Stimulated activated naive CD4-positive, alpha-beta T cell (primary cell): ENCODE data around the gene BMX.

Experiments used
- DNase-seq, 6 experiments: peaks; one replicate each; lab custom pipeline; 2025; lab: John Stamatoyannopoulos, UW

BMX gene

GRCh38 chrX:15507005-15507404, 6.4 kb downstream of the BMX start:
- DNase-seq, result no peak

DNA sequence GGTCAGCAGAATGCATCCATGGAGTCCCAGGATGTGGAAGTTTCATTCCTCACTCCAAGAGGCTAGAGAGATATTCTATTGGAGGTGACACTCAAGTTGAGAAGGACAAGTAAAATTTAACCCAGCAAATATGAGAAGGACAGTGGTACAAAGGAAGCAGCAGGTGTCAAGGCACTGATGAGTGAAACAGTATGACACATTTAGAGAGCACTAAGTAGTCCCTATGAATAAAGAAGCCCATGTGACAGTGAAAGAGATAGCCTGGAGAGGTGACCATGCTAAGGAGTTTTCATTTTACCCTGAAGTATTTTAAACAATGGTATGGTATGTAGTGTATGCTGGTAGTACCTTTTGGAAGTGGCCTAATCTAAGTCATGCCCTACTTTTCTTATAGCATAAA, 9.2 kb downstream of the BMX start:
- no peak for DNase-seq

DNA sequence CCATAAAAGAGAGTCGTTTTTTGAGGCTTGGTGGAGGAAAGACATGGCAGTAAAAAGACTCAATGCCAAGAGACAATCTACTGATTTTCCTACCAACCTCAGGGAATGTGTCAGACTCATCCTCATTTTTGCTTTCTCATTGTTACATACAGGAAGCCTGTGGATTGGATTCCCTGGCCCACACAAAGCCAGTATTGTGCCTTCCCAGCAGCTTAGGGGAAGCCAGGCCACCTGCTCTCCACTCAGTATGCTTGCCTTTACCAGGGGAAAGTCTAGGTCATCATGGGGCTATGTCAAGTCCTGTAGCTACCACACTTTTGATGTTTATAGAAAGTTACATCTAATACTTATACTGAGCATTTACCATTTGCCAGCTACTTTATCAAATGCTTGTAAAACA, 11.0 kb downstream of the BMX start:
- DNase-seq, result no peak

DNA sequence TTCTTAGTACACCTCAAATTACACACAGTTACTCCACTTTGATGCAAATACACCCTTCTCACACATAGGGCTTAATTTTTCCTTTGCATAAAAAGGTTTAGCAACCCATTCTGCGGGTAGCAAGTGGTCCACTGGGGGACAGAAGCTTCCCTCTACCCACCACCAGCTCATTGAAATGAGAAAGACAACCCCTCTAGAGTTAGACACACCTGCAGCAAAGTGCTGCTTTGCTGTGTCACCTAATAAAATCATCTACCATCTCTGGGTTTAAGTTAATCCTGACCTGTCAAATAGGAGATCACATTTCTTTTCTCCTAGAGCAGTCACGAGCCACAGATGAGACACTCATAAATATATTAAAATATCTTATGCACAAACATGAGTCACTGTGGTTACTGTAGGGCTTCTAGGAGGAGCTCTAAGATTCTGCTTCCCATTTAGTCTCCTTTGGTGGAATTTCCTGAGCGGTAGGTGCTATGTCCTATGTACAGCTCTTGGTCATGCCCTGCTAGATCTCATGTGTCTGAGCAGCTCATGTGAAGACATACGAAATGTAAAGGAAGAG, 11.9 kb downstream of the BMX start:
- no peak for DNase-seq

DNA sequence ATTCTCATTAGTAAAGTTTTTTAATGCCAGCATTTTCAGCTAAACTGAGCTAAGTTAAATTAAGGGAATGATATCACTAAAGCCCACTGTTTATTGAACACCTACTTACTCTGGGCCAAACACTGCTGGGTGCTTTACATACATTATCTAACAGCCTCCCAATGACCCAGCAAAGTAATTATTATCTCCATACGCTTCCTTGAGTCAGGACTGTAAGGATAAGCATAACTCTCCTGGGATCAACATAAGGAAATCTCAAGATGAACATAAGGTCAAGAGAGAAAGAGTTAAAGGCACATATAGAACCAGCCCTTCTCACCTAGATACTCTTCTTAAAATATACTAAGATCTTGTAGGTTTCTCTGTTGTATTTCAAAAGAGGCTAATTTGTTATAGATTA, 13.7 kb downstream of the BMX start:
- no peak for DNase-seq

GRCh38 chrX:15515931-15516330, 15.3 kb downstream of the BMX start:
- DNase-seq, result no peak

DNA sequence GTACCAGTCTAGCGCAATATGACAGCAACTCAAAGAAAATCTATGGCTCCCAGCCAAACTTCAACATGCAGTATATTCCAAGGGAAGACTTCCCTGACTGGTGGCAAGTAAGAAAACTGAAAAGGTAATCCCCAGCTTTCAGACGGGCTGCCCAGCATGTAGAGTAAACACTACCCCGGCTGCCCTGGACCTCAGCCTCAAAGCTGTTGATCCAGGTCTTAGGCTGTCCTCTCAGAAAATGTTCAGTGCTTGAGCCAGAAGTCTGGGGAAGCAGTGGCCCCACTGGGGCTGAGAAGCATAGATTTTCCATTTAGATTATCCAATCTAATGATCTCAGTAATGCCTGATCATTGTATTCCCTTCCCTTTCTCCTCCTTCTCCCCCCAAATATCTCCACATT, 21.9 kb downstream of the BMX start:
- no peak for DNase-seq

DNA sequence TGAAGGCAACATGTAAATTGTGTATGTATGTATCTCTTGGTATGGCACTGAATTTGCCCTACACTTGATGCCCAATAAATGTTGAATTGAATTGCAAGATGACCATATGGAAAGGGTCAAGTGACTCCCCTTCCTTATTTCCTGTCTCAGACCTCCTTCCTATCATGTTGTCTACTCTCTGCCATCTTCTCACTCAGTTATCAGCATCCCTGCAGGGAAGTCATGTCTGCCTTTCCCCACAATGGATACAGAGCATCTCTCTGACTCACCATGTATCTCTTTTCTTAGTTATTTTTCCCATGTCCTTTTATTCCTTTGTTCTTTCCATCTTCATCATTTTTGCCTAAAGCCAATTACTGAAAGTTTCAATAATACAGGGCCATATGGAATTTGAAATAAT, 22.5 kb downstream of the BMX start:
- DNase-seq, result no peak

- no peak for DNase-seq
Observed at GRCh38 chrX:15524417-15524816, 23.8 kb downstream of the BMX start.

DNA sequence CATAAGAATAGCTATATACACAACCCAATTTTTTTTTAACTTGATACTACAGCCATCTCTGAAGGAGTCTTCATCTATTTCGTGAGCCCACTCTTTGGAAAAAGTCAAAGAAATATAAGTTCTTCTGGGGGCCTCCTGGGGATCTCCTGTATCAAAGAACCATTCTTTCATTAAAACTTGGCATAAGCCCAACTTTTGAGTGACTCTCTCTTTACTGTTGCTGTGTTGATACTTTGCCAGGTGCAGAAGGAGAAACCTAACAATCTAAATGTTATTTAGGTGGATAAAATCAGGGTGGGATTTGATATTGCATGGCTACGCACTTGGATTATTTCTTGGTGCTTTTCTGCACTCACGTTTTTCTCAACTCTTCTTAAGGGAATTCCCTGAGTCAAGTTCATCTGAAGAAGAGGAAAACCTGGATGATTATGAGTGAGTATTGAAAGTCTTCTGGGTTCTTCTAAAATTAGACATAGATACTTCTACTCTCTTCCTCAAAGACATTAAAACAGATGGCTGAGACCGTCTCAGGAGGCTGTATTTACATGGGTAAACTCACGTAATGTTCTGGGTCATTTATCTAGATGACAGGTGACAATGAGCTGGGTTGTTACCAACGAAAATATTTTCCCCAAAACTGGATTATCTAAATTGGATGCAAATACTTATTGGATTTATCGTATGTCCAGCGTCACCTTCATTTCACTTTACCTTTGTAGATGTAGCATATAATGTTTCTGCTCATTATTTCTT, 25.2 kb downstream of the BMX start:
- no peak for DNase-seq

DNA sequence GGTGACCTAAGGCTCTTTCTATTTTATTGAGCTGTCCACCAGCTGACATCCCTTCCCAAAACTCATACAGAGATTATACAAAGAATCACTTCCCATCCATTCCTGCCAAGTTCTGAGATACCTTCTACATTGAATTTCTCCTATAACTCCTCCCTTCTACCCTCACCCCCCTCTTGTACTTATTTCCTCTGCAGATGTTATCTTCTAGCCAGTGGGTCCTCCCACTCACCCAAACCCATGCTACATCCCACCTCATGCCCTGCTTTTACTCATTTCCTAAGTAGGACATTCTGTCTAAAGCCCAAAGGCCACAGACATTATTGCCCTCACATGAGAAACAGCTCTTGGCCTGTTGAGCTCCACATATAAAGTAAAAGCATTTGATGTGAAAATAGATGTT, 28.6 kb downstream of the BMX start:
- DNase-seq, result no peak

GRCh38 chrX:15530318-15530717, 29.7 kb downstream of the BMX start:
- no peak for DNase-seq

GRCh38 chrX:15546745-15547144, 46.1 kb downstream of the BMX start:
- no peak for DNase-seq

GRCh38 chrX:15547356-15547755, 46.7 kb downstream of the BMX start:
- DNase-seq, result no peak

DNA sequence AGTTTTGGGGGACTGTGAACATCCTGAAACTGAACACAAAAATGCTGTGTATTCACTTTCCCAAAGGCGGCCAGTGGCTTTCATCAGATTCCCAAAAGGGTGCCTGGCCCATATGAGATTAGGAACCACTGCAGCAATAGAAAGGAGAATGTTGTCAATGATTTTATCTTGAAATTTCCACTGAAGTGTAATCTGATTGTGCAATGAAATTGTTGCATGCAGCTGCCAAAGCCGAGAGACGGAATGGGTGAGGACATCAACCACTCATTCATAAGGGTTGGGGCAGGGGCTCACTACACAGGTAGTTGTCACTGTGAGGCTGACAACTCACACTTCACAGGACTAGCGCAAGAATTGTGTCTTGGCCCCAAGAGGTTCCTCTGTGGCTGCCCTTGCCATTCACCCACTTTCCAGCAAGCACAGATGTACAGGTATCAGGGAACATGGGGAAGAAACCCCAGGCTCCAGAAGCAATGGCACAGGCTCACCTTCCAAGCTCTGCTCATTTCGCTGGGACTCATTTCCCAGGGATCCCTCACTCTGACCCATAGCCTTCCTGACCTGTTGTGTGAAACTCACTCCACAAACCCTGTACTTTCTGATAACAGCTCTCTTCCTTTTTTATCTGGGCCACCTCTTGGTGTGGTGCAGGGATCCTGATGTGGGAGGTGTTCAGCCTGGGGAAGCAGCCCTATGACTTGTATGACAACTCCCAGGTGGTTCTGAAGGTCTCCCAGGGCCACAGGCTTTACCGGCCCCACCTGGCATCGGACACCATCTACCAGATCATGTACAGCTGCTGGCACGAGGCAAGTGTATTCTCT, 48.8 kb downstream of the BMX start:
- DNase-seq, result no peak

DNA sequence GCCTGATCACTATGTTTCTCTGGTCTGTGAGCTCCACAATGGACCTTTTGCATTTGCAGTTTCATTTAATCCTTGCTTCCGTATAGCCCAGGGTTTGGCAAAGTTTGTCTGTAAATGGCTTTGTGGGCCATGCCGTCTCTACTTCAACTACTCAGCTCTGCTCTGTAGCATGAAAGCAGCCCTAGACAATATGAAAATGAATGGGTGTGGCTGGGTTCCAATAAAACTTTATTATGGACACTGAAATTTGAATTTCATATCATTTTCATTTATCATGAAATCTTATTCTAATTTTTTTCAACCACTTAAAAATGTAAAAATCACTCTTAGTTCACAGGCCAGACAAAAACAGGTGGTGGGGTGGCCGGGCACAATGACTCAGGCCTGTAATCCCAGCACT, 58.6 kb downstream of the BMX start:
- no peak for DNase-seq

GRCh38 chrX:15560924-15561323, 60.3 kb downstream of the BMX start:
- no peak for DNase-seq

DNA sequence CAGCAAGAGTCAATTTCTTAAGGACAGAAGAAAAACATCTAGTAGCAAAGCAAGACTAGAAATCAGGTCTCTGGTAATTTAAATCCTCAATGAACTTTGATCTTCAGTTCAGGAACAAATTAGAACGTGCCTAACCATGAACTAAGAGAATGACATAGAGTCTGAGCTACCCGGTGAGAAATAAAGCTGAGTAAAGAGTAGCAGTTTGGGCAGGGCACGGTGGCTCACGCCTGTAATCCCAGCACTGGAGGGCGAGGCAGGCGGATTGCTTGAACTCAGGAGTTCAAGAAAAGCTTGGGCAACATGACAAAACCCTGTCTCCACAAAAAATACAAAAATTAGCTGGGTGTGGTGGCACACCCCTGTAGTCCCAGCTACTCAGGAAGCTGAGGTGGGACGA, 62.4 kb downstream of the BMX start:
- no peak for DNase-seq

DNA sequence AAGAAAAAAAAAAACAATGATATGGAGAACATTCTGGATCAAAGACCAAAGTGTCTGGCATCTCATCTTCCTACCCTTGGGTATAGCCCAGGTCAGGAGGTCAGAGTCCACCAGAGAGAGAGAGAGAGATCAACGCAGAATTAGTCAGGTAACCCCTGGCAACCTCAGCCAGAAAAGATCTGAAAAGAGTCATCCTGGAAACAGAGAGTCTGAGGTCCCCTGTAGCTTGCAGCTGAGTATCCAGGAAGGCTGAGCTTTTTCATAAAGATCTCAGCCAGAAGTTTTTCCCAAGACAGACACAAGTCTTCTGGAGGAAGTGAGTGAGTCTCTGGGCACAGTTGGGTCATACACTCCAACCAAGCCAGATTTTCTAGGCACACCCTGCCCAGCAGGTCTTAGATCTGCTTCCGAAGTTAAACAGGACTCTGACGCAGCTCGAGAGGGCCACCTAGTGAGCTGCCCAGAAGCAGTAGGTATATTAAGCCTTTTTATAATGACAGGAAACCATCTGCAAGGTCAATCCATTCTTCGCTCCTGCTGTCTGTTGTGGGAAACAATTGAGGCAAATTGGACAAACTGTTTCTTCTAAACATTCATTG, 64.5 kb downstream of the BMX start:
- DNase-seq, result no peak

DNA sequence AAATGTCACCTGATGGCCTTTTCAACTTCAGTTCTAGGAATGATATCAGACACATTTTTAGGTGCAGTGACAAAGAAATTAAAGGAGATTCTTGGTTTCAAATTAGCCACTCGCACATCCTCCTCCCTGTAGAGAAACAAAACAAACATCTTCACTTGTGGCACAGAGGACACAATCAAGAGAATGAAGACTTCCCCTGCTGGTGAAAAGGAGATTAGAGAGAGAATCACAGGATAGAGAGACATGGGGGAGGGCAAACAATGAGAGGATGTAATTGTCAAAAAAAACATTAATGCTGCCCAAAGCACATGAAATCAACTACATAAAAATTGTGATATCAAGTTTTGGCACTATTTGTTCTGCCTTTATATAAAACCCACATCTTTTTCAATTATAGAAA, 65.6 kb downstream of the BMX start:
- no peak for DNase-seq

DNA sequence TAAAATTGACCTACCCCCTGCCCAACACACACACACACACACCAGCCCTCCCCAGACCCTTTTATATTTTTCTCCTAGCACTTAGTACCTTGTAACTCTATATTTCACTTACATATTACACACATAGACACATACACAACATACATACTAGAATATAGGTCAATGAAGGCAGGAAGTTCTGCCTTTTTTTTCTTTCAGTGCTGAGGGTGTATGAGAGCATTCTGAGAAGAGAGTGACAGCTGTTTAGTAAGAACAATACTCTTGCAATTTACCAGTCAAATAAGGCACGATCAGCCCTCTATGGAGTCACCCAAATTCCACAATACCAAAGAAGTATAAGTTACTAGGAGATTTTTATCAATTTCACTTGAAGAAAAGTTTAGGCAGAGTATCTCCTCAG, 66.7 kb downstream of the BMX start:
- DNase-seq, result no peak

- DNase-seq, result no peak
Observed at GRCh38 chrX:15567886-15568616, 67.4 kb downstream of the BMX start.
